Mesenchymal stem cell (in vitro differentiated cells and primary cell): ENCODE measurements around the gene CHRNA4.

Experiments
- DNase-seq: peaks from one replicate; pipeline ENCODE4 v3.0.0-alpha.2; 2013
- H2AFZ ChIP-seq: one replicate; pipeline ENCODE4 v1.6.1; 2013; ENCODE audit warnings: low read depth, mild to moderate bottlenecking, control low read depth, inconsistent platforms, low read length, moderate library complexity
- H2AK5ac ChIP-seq: 2 replicates; pipeline ENCODE4 v1.6.1; 2013; ENCODE audit warnings: low read length, moderate library complexity, mild to moderate bottlenecking, inconsistent platforms; ENCODE audit not compliant: severe bottlenecking
- H2BK120ac ChIP-seq: one replicate; pipeline ENCODE4 v1.6.1; 2013; ENCODE audit warnings: low read depth, mild to moderate bottlenecking, inconsistent platforms, low read length, moderate library complexity
- H2BK12ac ChIP-seq, 2 experiments: one replicate each; pipeline ENCODE4 v1.6.1; 2013; ENCODE audit warnings: inconsistent platforms in 2 of 2, low read length in 2 of 2, mild to moderate bottlenecking in 2 of 2, moderate library complexity in 2 of 2, control low read depth in 1 of 2
- H2BK15ac ChIP-seq: one replicate; pipeline ENCODE4 v1.6.1; 2013; ENCODE audit warnings: mild to moderate bottlenecking, low read depth, inconsistent platforms; ENCODE audit not compliant: poor library complexity, severe bottlenecking
- H2BK5ac ChIP-seq: 2 replicates; pipeline ENCODE4 v1.6.1; 2013; ENCODE audit warnings: low read depth, mild to moderate bottlenecking, low read length, control low read depth, inconsistent platforms; ENCODE audit not compliant: poor library complexity, severe bottlenecking
- H3K14ac ChIP-seq, 2 experiments: one replicate each; pipeline ENCODE4 v1.6.1; 2013; ENCODE audit warnings: inconsistent platforms in 2 of 2, low read length in 2 of 2, control low read depth in 1 of 2, mild to moderate bottlenecking in 1 of 2, moderate library complexity in 1 of 2
- H3K18ac ChIP-seq, 2 experiments: one replicate each; pipeline ENCODE4 v1.6.1; 2013; ENCODE audit warnings: inconsistent platforms in 2 of 2, low read length in 2 of 2, control low read depth in 1 of 2, low read depth in 1 of 2, mild to moderate bottlenecking in 1 of 2
- H3K23ac ChIP-seq, 2 experiments: one replicate each; pipeline ENCODE4 v1.6.1; 2013; ENCODE audit warnings: inconsistent platforms in 2 of 2, low read length in 2 of 2, mild to moderate bottlenecking in 2 of 2, moderate library complexity in 2 of 2, control low read depth in 1 of 2
- H3K27ac ChIP-seq: 2 replicates; pipeline ENCODE4 v1.5.1; 2013; ENCODE audit warnings: mild to moderate bottlenecking, moderate library complexity, low read length, control low read depth, inconsistent platforms; ENCODE audit not compliant: poor library complexity, severe bottlenecking
- H3K27me3 ChIP-seq, 2 experiments: 2 replicates each; pipeline versions ENCODE4 v1.6.1 to v1.7.0; 2013; ENCODE audit warnings: low read length in 2 of 2, mild to moderate bottlenecking in 2 of 2, moderate library complexity in 2 of 2, control low read depth in 1 of 2, inconsistent platforms in 1 of 2; ENCODE audit not compliant: control insufficient read depth in 1 of 2, insufficient read depth in 1 of 2
- H3K36me3 ChIP-seq, 2 experiments: 2 replicates each; pipeline versions ENCODE4 v1.6.1 to v1.7.0; 2013; ENCODE audit warnings: low read length in 2 of 2, control low read depth in 1 of 2, inconsistent platforms in 1 of 2, low read depth in 1 of 2, mild to moderate bottlenecking in 1 of 2; ENCODE audit not compliant: insufficient read depth in 2 of 2, control insufficient read depth in 1 of 2
- H3K4ac ChIP-seq, 2 experiments: one replicate each; pipeline ENCODE4 v1.6.1; 2013; ENCODE audit warnings: inconsistent platforms in 2 of 2, low read length in 2 of 2, mild to moderate bottlenecking in 2 of 2, moderate library complexity in 2 of 2, control low read depth in 1 of 2, low read depth in 1 of 2
- H3K4me1 ChIP-seq: 2 replicates; pipeline ENCODE4 v1.6.1; 2013; ENCODE audit warnings: low read depth, low read length, control low read depth; ENCODE audit not compliant: control insufficient read depth, insufficient read depth
- H3K4me2 ChIP-seq: 2 replicates; pipeline ENCODE4 v1.6.1; 2013; ENCODE audit warnings: low read length, mild to moderate bottlenecking, inconsistent platforms; ENCODE audit not compliant: poor library complexity, severe bottlenecking
- H3K4me3 ChIP-seq, 2 experiments: 2 replicates each; pipeline versions ENCODE4 v1.5.1 to v1.7.0; 2013; ENCODE audit warnings: low read length in 2 of 2, mild to moderate bottlenecking in 2 of 2, control low read depth in 1 of 2, low read depth in 1 of 2; ENCODE audit not compliant: insufficient read depth in 1 of 2
- H3K79me1 ChIP-seq: replicated peaks from 2 replicates; pipeline ENCODE4 v1.6.1; 2013; ENCODE audit warnings: mild to moderate bottlenecking, control low read depth, low read length, inconsistent platforms; ENCODE audit not compliant: poor library complexity, severe bottlenecking
- H3K9ac ChIP-seq: 2 replicates; pipeline ENCODE4 v1.7.0; 2013; ENCODE audit warnings: mild to moderate bottlenecking, low read length, moderate library complexity
- H3K9me3 ChIP-seq: 2 replicates; pipeline ENCODE4 v1.7.0; 2013; ENCODE audit warnings: mild to moderate bottlenecking, low read length; ENCODE audit not compliant: control insufficient read depth
- H4K8ac ChIP-seq: one replicate; pipeline ENCODE4 v1.6.1; 2013; ENCODE audit warnings: inconsistent platforms, mild to moderate bottlenecking, low read length, moderate library complexity
- H4K91ac ChIP-seq: one replicate; pipeline ENCODE4 v1.6.1; 2013; ENCODE audit warnings: mild to moderate bottlenecking, low read length, inconsistent platforms
- WGBS: methylation state at CpG from one replicate; pipeline ENCODE4 v1.1.7; 2013; ENCODE audit warnings: mixed read lengths; 5-methylcytosine and 5-hydroxymethylcytosine counted together

Gene CHRNA4

GRCh38 chr20:63328718-63329275, 32.4 kb downstream of the CHRNA4 start:
- H2AK5ac ChIP-seq: no peak overlapping the region
- no peak overlapping the region for H3K14ac ChIP-seq
- H3K9me3 ChIP-seq: peaks cover 7% of the 10 kb centered on the region
- H2BK120ac ChIP-seq: no peak overlapping the region
- H2BK5ac ChIP-seq: no peak overlapping the region
- no peak for DNase-seq
- no peak overlapping the region for H3K4ac ChIP-seq
- WGBS: 72% methylated on average over 16 of the region's 21 CpGs
- H2BK15ac ChIP-seq: no peak overlapping the region
- H3K4me1 ChIP-seq: peaks cover 2% of the 10 kb centered on the region
- no peak overlapping the region for H3K9ac ChIP-seq
- no peak overlapping the region for H3K27ac ChIP-seq
- H3K23ac ChIP-seq: no peak overlapping the region
- H3K4me3 ChIP-seq: no peak overlapping the region
- H2BK12ac ChIP-seq: no peak overlapping the region
- no peaks in the 10 kb centered on the region for H3K79me1 ChIP-seq
- H3K36me3 ChIP-seq: no peaks in the 10 kb centered on the region
- H4K8ac ChIP-seq: no peak overlapping the region
- H3K18ac ChIP-seq: no peak overlapping the region
- H3K27me3 ChIP-seq: peaks cover 4 to 36% of the 10 kb centered on the region in 2 experiments
- H2AFZ ChIP-seq: no peak overlapping the region
- H3K4me2 ChIP-seq: no peak overlapping the region
- H4K91ac ChIP-seq: no peak overlapping the region

GRCh38 chr20:63328026-63328700, 33.0 kb downstream of the CHRNA4 start:
- H2BK12ac ChIP-seq: no peak overlapping the region
- no peak overlapping the region for H4K91ac ChIP-seq
- H2BK5ac ChIP-seq: no peak overlapping the region
- no peak overlapping the region for H3K4ac ChIP-seq
- no peak overlapping the region for H3K4me2 ChIP-seq
- H3K27ac ChIP-seq: no peak overlapping the region
- H3K9ac ChIP-seq: no peak overlapping the region
- H2BK15ac ChIP-seq: no peak overlapping the region
- H3K79me1 ChIP-seq: no peaks in the 10 kb centered on the region
- H2AFZ ChIP-seq: no peak overlapping the region
- H3K18ac ChIP-seq: no peak overlapping the region
- no peak for DNase-seq
- H3K4me3 ChIP-seq: no peak overlapping the region
- no peak overlapping the region for H2AK5ac ChIP-seq
- H3K4me1 ChIP-seq: peaks cover 2% of the 10 kb centered on the region
- no peaks in the 10 kb centered on the region for H3K36me3 ChIP-seq
- 82% methylated on average over 20 of the region's 20 CpGs for WGBS
- no peak overlapping the region for H2BK120ac ChIP-seq
- peaks cover 6 to 37% of the 10 kb centered on the region in 2 experiments for H3K27me3 ChIP-seq
- no peak overlapping the region for H3K23ac ChIP-seq
- no peak overlapping the region for H4K8ac ChIP-seq
- H3K14ac ChIP-seq: no peak overlapping the region
- peaks cover 7% of the 10 kb centered on the region for H3K9me3 ChIP-seq

GRCh38 chr20:63327231-63327745, 33.9 kb downstream of the CHRNA4 start:
- H2BK120ac ChIP-seq: no peak overlapping the region
- no peak overlapping the region for H3K4me2 ChIP-seq
- no peak overlapping the region for H3K23ac ChIP-seq
- no peak overlapping the region for H2AFZ ChIP-seq
- no peaks in the 10 kb centered on the region for H3K79me1 ChIP-seq
- H2AK5ac ChIP-seq: no peak overlapping the region
- no peak overlapping the region for H3K4ac ChIP-seq
- no peak overlapping the region for H4K8ac ChIP-seq
- WGBS: 89% methylated on average over 4 of the region's 8 CpGs
- no peak overlapping the region for H3K9ac ChIP-seq
- peaks cover 7% of the 10 kb centered on the region for H3K9me3 ChIP-seq
- no peaks in the 10 kb centered on the region for H3K36me3 ChIP-seq
- H3K4me1 ChIP-seq: peaks cover 2% of the 10 kb centered on the region
- no peak overlapping the region for H2BK12ac ChIP-seq
- H2BK5ac ChIP-seq: no peak overlapping the region
- peaks cover 13 to 44% of the 10 kb centered on the region in 2 experiments for H3K27me3 ChIP-seq
- DNase-seq: no peak
- no peak overlapping the region for H2BK15ac ChIP-seq
- H3K14ac ChIP-seq: no peak overlapping the region
- no peak overlapping the region for H3K4me3 ChIP-seq
- H3K18ac ChIP-seq: no peak overlapping the region
- no peak overlapping the region for H3K27ac ChIP-seq
- H4K91ac ChIP-seq: no peak overlapping the region

GRCh38 chr20:63326314-63327230, 34.6 kb downstream of the CHRNA4 start:
- Histone ChIP-seq H3K4ac (no peak overlapping the region), H3K27ac (no peak overlapping the region)
- 85% methylated on average over 15 of the region's 15 CpGs for WGBS

More at GRCh38 chr20:63326314-63327230, 34.6 kb downstream of the CHRNA4 start:
- peaks cover 2% of the 10 kb centered on the region for H3K4me1 ChIP-seq
- H3K23ac ChIP-seq: no peak overlapping the region
- peaks cover 1% of the 10 kb centered on the region for H3K9me3 ChIP-seq
- H2BK12ac ChIP-seq: no peak overlapping the region
- H2BK5ac ChIP-seq: no peak overlapping the region
- no peak overlapping the region for H4K8ac ChIP-seq
- no peak overlapping the region for H2AFZ ChIP-seq
- peaks cover 19 to 48% of the 10 kb centered on the region in 2 experiments for H3K27me3 ChIP-seq
- H3K14ac ChIP-seq: no peak overlapping the region
- no peak overlapping the region for H2BK15ac ChIP-seq
- no peak overlapping the region for H3K4me3 ChIP-seq
- no peak overlapping the region for H2AK5ac ChIP-seq
- no peak overlapping the region for H3K4me2 ChIP-seq
- DNase-seq: no peak
- H3K9ac ChIP-seq: no peak overlapping the region
- H3K18ac ChIP-seq: no peak overlapping the region
- no peaks in the 10 kb centered on the region for H3K79me1 ChIP-seq
- peak overlapping the region; percentile 46 for H4K91ac ChIP-seq
- H3K36me3 ChIP-seq: no peaks in the 10 kb centered on the region
- H2BK120ac ChIP-seq: no peak overlapping the region
